Measurements from ENCODE around the gene PDE3A.
"Not testable (repeated sequence)": the region's sequence is repeated elsewhere in the genome, so short reads cannot be mapped to it uniquely, and the experiment has no call there.

Gene PDE3A

DNA sequence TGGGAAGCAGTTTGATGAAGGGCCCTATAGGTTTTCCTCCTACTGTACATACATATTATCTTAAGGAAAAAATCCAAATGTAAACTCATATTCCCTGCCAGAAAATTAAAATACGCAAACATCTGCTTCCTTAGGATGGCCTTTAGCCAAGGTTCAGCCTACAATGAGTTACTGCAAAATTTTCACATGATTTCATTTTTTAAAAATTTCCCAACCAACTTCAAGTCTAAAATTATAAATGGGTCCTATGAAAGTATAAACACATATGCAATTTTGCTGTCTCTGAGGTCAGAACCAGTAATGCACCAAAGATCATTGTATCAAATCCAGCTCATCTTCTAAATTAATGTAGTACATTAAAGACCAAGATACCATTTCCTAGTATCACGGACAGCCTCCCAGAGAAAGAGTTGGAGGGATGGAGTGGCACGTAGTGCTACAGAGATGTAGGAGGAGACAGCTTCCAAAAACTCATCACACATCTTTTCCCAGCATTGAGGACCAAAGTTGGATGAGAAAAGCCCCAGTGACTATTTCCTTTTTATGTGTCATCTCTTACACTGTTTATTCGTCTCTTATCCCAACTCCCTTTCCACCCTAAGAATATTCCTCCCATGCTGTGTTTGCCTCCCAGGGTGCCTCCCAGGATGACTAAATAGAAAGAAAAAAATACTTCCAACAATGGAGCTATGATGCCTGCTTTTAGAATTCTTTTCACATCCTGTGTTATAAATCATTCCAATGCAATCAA is 234.5 kb downstream of the PDE3A start:
- DNase-seq (ENCODE audit: low read depth, low spot score) = peak; percentile 62

DNA sequence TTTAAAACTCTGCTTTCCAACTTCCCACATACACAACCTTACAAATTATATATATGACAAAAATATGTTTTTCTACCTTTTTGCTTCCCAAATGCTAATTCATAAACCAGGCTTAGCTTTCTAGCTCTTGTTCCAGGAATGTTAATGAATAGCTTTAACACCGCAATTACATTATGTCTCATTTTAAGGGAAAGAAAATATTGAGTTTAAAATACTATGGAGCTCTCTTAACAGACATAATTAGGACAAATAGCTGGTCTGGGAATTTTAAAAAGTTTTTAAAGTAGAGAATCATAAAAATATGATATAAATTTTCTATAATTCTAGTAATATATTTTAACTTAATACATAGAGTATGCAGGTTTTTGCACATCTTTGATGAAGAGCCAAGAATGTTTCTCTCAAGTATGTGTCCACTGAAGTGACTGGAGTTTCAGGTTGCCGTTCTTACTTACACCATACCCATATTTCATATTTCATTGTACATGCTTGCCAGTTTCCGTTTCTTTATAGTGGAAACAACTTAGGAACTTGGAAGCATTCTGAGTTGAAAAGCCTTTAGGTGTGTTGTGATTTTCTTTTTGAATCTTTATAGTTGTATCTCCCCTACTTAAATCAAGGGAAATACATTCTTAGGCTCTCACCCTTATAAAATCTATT is 236.2 kb downstream of the PDE3A start:
- no peak for DNase-seq (ENCODE audit: low read depth, low spot score)

DNA sequence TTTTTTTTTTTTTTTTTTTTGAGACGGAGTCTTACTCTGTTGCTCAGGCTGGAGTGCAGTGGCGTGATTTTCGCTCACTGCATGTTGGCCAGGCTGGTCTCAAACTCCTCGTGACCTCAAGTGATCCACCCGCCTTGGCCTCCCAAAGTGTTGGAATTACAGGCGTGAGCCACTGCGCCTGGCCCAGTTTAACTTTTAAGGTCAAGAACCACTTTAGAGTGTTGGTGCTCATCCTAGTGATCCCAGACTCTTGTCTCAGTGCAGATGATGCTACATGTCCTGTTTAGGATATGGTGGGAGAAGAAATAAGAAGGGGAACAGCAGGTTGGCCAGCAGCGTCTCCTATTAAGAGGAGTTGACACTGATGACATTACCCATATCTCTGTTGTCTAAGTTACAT is 246.7 kb downstream of the PDE3A start:
- not testable (repeated sequence) for DNase-seq (ENCODE audit: low read depth, low spot score)

DNA sequence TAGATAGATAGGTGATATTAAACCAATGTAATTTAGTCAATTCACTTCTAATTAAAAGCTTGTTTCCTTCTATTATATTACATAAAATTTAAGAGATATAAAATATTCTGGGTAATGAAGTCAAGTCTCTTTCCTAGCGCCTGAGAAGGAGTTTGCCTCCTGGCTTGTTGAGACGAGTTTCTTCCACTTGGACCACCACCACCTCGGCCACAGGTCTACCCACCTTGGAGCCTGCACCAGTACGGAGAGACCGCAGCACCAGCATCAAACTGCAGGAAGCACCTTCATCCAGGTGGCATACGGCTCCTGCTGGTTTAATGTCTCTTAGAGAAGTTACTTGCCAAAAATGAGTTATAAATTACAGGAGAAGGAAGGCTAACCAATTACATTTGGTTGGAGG is 247.8 kb downstream of the PDE3A start:
- DNase-seq (ENCODE audit: low read depth, low spot score) = no peak

DNA sequence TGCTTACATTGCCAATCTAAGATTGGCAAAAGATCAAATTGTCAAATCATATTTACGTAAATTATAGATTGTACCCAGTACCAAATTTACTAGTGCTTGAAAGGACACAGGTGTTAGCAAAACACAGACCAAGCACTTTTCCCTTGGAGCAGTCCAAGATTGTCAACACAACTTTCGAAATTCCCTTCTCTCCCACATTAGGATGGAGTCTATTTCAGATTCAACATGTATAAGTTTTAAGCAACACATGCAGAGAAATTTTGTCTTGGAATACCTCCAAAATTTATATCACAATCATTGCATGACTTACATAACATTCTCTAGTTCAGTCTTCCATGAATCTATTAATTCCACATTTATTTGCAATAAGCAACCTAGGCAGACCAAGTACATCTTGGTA is 251.9 kb downstream of the PDE3A start:
- no peak for DNase-seq (ENCODE audit: low read depth, low spot score)

DNA sequence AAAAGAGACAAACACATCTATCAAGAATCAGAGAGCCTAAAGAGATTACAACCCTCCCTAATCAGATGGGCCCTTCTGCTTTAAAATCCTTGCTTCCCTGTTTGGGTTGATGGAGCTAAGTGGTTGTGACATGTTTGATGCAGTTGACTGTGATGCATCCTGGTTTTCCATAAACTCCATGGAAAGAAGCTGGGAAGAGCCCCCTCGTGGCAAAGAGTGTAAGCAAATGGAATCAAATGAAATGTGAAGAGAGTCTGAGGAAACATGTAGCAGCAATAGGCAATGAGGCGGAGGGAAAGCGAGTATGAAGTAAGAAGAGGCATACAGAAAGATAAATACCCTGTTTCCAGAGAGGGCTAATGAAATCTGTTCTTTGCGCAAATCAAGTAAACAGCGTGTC is 256.4 kb downstream of the PDE3A start:
- no peak for DNase-seq (ENCODE audit: low read depth, low spot score)

DNA sequence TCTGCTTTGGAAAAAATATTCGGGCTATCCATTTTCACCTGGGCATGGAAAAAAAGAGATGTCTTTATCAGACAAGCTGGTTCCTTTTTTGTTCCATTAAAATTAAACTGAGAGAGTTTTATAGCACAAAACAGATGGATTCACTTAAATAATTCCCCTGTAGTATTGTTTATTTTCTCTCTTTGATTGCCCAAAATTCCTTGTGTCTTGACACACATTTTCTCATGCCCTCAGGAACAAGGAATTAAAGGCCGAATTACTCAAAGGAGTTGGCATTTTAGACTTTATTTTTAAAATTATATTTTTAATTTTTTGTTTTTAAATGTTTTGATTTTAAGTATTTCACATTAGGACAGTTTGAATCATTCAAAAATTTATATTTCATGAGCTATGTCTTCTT is 257.2 kb downstream of the PDE3A start:
- DNase-seq (ENCODE audit: low read depth, low spot score) = no peak

DNA sequence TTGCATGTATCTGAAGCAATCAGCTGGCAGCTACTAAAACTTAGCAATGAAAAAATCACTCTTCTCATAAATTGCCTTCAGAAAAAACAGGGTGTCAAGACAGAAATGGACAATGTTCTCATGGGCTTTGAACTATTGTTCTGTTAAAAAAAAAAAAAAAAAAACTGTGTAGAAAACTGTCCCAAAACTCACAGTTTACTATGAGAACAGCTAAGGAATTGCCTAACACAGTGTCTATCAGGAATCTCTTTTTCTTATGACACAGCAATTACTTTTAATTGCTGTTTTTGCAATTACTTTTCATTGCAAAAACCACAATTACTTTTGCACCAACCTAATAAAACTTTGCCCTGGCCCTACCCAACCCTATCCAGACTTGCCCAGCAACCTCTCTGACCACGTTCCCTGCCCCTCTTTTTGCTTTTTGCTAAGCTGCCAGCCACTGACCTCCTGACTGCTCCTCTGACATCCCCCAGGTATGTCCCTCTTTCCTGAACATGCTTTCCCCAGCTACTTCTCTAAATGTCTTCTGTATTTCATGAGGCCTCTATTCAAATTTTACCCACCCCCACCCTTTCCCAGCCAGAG is 258.8 kb downstream of the PDE3A start:
- DNase-seq (ENCODE audit: low read depth, low spot score) = no peak

DNA sequence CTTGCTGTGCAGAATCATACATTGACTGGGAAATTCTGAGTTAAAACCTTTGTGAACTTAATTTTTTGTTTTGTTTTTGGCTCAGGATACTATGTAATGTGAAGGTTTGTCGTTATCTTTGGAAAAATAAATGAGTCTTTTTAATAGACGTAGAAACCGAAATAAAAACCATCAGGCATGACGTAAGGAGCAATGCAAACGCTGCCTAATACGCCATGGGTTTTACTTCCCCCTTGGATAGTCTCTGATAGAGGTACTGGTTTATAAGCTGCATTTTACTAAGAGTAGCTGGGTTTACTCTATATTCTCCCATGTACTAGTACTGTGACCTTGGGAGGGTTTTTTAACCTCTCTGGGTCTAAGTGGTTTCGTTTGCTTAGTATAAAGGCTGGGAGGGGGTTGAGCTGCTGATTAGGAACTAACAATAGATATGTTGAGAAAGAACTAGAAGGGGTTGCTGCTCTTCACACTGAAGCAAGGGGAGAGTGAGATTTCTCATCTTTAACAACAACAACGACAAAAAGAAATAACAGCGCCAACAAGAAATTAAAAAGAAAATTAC is 260.0 kb downstream of the PDE3A start:
- no peak for DNase-seq (ENCODE audit: low read depth, low spot score)

DNA sequence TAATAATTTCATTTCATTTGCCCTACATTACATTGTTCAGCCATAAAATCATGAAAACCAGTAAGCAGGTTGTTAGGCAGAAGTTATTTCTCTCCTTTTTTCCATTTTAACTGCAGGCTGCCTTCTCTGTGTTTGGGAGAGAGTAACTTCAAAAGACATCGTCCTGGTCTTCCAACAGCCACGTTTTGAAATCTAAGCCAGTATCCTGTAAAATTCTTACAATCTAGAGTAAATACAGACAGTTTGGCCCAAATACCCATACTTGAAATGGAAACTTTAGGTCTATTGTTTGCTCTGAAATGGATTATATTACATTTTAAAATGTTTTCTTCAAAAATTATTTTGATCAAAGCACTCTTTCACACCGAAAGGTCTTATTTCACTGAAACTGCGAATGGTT is 260.7 kb downstream of the PDE3A start:
- no peak for DNase-seq (ENCODE audit: low read depth, low spot score)

DNA sequence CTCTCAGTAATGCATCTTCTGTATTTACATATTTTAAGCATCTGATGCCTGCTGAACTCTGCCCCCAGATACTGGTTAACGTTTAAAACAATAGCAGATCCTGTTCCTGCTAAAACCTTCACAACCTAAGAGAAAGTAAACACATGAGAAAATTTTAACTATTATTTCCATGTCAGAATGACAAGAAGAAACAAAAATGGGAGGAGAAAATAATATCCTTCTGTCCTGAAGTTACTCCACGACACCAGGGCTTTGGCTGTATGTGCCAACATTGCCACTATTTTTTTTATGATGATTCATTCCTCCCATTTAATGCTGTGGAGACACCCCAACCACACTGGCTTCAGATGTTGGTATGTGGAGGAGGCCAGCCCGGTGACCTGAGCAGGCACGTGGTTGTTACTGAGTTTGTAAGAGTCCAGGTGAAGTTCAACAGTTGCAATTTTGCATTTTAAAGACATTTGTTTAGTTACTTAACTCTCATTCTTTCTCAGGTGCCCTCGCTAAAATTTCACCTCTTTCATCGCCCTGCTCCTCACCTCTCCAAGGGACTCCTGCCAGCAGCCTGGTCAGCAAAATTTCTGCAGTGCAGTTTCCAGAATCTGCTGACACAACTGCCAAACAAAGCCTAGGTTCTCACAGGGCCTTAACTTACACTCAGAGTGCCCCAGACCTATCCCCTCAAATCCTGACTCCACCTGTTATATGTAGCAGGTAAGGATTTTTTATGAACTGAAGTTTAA is 261.2 kb downstream of the PDE3A start:
- DNase-seq (ENCODE audit: low read depth, low spot score) = no peak

DNA sequence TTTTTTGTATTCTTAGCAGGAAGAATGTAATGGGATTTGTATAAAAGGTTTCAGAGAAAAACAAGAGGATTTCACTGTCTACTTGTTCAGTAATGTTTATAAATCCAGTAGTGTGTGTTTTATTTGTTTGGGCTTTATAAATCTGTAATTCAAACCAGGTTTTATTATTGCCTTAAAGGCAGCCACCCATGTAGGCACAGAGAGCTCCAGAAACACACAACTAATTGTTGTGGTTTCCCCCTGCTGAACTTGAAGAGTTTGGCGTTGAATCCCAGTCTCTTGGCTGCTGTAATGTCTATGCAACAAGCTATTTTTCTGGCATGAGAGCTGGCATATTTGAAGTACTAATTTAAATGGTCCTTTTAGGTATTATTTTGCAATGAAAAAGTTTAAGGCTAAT is 263.4 kb downstream of the PDE3A start:
- no peak for DNase-seq (ENCODE audit: low read depth, low spot score)

DNA sequence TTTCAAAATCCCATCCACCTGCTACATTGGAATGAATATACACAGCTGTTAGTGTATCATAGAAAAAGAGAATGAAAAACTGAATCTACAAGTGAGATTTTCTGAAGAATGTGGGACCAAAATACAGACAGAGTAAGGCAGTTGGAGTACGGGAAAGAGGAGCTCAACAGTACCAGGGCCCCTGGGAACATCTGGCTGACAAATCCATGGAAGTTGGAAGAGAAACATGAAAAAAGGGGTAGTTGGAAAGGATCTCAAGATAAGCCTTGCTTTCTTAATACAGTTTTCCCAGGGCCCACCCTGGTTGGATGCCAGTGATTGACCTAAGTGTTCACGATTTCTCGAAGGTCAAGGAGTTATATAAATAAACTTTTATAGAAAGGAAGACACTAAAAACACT is 272.8 kb downstream of the PDE3A start:
- no peak for DNase-seq (ENCODE audit: low read depth, low spot score)

DNA sequence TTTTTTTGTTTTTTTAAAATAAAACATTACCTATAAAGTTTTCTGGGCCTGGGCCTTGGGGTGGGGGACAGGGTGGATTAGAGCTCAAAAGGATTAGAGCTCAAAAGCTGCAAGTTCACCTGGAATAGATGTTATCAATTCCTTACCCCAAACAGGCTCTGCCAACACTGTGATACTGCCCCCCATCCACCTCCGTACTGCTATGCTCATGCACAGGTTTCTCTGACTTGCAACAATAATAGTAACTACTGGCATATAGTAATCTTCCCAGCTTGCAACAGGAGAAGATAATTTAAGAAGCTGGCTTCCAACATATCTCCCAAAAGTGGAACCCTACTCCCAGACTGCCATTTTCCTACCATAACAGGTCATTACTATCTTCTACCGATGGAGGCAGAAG is 275.5 kb downstream of the PDE3A start:
- DNase-seq (ENCODE audit: low read depth, low spot score) = no peak

DNA sequence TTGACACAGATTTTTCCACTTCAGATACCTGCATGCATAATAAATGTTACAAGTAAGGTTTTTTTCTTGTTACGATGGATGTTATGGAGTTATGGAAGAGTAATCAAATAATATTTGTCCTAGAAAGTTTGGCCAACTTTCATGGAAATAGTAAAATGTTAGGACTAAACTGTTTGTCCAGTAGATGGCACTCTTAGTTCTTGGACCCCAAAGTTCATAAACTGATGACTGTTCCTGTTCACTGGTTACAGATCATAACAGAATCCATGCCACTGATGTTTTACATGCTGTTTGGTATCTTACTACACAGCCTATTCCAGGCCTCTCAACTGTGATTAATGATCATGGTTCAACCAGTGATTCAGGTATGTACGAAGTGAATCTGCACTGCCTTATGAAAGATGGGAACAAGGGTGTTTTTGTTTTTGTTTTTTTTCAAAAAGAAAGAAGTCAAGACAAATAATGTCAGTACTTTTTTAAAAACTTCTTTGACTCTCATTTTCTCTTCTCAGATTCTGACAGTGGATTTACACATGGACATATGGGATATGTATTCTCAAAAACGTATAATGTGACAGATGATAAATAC is 278.0 kb downstream of the PDE3A start:
- no peak for DNase-seq (ENCODE audit: low read depth, low spot score)

DNA sequence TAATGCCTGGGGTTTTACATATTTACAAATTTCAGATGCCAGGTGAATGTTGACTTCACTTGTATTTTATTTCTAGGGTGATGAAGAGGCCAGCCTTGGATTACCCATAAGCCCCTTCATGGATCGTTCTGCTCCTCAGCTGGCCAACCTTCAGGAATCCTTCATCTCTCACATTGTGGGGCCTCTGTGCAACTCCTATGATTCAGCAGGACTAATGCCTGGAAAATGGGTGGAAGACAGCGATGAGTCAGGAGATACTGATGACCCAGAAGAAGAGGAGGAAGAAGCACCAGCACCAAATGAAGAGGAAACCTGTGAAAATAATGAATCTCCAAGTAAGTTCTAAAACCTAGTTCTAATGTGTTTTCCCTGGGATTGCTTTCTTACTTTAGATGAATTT is 285.5 kb downstream of the PDE3A start:
- DNase-seq (ENCODE audit: low read depth, low spot score) = no peak

DNA sequence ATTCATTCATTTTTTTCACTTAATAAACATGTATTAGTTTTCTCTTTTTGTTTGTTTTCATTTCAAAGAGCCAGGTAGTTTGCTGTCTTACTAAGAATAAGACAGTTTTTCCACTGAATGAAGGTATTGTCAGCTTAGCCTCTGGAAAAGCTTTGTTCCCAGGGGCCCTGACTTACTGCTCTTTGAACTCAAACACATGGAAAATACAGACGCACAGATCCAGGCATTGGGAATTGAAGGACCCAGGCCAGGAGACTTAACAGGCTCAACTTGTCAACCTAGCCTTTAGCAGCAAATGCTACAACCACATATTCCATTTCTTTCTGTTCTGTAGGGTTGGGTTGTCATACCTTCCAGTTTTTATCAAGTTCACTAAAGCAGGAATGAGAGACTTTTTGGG is 288.3 kb downstream of the PDE3A start:
- no peak for DNase-seq (ENCODE audit: low read depth, low spot score)

DNA sequence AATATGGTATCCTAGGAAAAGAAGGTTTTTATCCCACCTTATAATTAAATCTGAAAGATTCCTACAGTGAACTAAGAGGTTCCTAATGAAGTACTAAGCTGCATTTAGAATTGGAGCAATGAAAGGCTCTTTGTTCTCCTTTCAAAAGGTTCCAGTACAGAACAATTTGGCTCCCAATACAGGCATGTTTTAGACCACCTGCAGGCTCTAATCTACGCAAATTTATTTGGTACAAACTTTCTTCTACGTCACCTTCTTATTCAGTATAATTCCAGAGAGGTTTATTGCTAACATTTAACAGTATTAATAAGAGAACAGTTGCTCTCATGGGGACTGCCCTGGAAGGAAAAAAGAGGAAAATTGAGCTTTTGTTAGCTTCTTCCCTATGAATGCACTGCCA is 289.2 kb downstream of the PDE3A start:
- DNase-seq (ENCODE audit: low read depth, low spot score) = no peak

DNA sequence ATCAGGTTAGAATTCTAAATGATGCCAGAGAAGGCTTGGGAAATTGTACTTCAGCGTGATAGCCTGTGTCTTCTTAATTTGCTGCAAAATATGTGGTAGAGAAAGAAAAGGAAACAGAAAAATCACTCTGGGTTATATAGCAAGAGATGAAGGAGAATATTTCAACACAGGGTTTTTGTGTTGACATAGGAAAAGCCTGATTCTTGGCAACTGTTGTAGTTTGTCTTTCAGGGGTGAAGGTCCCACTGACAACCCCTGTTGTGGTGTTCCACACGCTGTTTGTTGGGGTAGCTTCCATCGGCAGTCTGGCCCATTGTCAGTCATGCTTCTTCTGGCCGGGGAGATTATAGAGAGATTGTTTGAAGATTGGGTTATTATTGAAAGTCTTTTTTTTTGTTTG is 313.0 kb downstream of the PDE3A start:
- no peak for DNase-seq (ENCODE audit: low read depth, low spot score)

DNA sequence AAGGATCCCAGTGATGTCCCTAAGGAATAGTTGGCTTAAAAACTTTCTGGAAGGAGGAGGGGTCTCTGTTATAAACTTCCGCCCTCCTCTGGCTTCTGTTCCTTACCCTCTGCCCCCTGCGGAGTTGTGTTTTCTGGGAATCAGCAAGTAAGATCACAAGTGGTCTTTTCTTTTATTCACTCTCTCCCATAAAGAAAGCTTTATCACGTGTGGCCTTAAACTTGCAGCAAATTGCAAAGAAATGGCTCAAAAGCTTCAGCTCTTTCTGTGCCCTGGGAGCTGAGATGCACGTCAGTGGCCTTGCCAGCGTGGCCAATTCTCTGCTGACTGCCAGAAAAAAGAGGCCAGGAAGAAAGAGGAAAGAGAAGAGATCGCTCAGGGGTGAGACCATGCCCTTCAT is 326.9 kb downstream of the PDE3A start, which contains the start of gene SLCO1C1:
Gene SLCO1C1 (plus strand): TSS at position 101 of the 400 bp plus-strand sequence. CDS start 4,245 bp downstream, outside the sequence.
- peak; percentile 37 for DNase-seq (ENCODE audit: low read depth, low spot score)

DNA sequence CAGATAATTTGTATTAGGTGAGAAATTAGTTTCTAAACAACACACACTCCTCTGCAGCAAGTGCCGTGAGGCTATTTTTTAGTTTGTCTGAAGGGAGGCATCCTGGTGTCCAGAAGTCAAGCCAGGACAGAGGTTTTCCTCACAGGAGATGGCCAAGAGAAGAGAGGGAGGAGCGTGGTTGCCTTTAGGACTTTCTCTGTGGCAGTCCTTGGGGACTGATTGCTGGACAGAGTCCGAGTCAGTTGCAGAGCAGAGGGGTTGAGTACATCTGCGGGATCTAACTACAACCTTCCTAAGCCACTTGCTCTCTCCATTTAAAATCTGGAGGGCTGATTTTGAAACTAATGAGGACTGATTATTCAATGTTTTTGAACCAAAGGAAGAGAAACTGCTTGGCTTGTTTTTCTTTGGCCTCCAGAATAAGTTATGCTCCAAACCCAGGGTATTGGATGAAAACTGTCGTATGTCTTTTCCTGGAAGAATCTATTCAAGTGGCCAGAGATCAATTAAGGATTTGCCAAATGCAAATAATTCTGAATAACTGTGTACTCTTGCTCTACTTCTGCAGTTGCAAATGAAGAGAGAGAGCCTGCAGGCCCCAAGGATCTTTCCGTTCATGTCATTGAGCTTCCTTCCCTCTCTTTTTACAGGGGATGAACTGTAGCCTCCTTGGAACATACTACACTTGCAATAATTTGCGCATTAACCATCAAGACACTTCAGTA is 328.0 kb downstream of the PDE3A start:
- no peak for DNase-seq (ENCODE audit: low read depth, low spot score)
